ENCODE results near the gene NCOA3. TPM values are rescaled to one million over a fixed set of nuclear protein-coding genes. Genes with fewer than 3 reads are reported as not detected.

NCOA3 gene
- total RNA-seq, 1 experiment from 2014 or later, result 23.3 TPM

GRCh38 chr20:47673671-47673955 lies 171.9 kb downstream of the NCOA3 start:
- Histone ChIP-seq H2BK15ac (ENCODE audit: low read depth, low read length) (no peak overlapping the region), H4K5ac (ENCODE audit: insufficient read length, low read depth, low read length) (no peak overlapping the region), H3T11ph (ENCODE audit: low read length) (no peak overlapping the region), H2BK12ac (ENCODE audit: insufficient read length, low read depth, low read length) (no peak overlapping the region), H3K27me3 (ENCODE audit: insufficient read depth, low read length) (no peaks in the 10 kb centered on the region), H3K56ac (ENCODE audit: insufficient read length, low read depth, low read length) (no peak overlapping the region), H2AFZ (ENCODE audit: low read length) (no peak overlapping the region), H3K79me2 (ENCODE audit: insufficient read depth, low read length) (no peaks in the 10 kb centered on the region), H2BK5ac (ENCODE audit: insufficient read length, low read length) (no peak overlapping the region), H3K23me2 (ENCODE audit: insufficient read length, low read depth, low read length, poor library complexity, severe bottlenecking) (no peaks in the 10 kb centered on the region), H3K9ac (ENCODE audit: extremely low read depth, insufficient read length, low read length) (no peak overlapping the region), H3K27ac (ENCODE audit: insufficient read length, low read depth, low read length) (no peak overlapping the region), H2BK120ac (ENCODE audit: low read depth, low read length, poor library complexity, severe bottlenecking) (no peak overlapping the region), H3K4ac (ENCODE audit: low read depth, low read length) (no peak overlapping the region), H2AK5ac (ENCODE audit: insufficient read length, low read length) (no peak overlapping the region), H3K4me2 (ENCODE audit: insufficient read depth, insufficient read length, low read length) (no peak overlapping the region), H3K79me1 (ENCODE audit: insufficient read depth, low read depth, low read length, poor library complexity, severe bottlenecking) (no peaks in the 10 kb centered on the region), H3K18ac (ENCODE audit: insufficient read length, low read depth, low read length) (no peak overlapping the region), H3K14ac (ENCODE audit: insufficient read depth, low read length) (no peak overlapping the region), H4K20me1 (ENCODE audit: control insufficient read depth, insufficient read depth, insufficient read length) (no peaks in the 10 kb centered on the region), H2BK20ac (ENCODE audit: low read depth, low read length, poor library complexity, severe bottlenecking) (no peak overlapping the region), H3K9me3 (ENCODE audit: control insufficient read depth, low read depth, low read length) (no peaks in the 10 kb centered on the region), H4K91ac (ENCODE audit: insufficient read length, low read depth, low read length) (no peak overlapping the region), H3K23ac (ENCODE audit: insufficient read length, low read depth, low read length) (no peak overlapping the region), H4K8ac (replicated peaks; ENCODE audit: insufficient read length, low read depth, low read length) (no peak overlapping the region), H3K4me1 (ENCODE audit: insufficient read depth, low read length) (no peaks in the 10 kb centered on the region)
- H3K27ac Mint-ChIP-seq, result peak overlapping the region in 2 of 3 experiments; percentile 46 to 80; a peak in 2 of 7 replicates
- no peaks in the 10 kb centered on the region; the same call in none of the 2 replicates for H3K27me3 Mint-ChIP-seq (ENCODE audit: low read depth)
- peaks cover 4 to 17% of the 10 kb centered on the region in 2 experiments for H3K4me1 Mint-ChIP-seq
- DNase-seq, result no peak
- H3K4me3 Mint-ChIP-seq, result peak overlapping the region in 1 of 2 experiments; percentile 63; a peak in 1 of 5 replicates
- H3K36me3 Mint-ChIP-seq (ENCODE audit: insufficient read depth in 1 of 3, low read depth in 3 of 3), result peaks cover 0 to 4% (median 0%) of the 10 kb centered on the region in 3 experiments; a peak in 1 of 7 replicates
- H3K9me3 Mint-ChIP-seq, result peaks cover 0 to 2% of the 10 kb centered on the region in 2 experiments; a peak in 1 of 5 replicates
- no CpG with 5 or more reads among the region's 6 CpGs for WGBS (ENCODE audit: extremely low coverage, insufficient read length, low lambda C conversion rate)
- TF ChIP-seq CTCF (conservative IDR thresholded peaks at IDR 0.05), result no peak

Data from H9 (cell line).